BLaER1 treated with 17β-estradiol and CSF1 and Interleukin-3, amounts not matched to agents 10 nM and 100 nM (cell line): ENCODE measurements around the gene PPDPF.
"Not testable (repeated sequence)": the region's sequence is repeated elsewhere in the genome, so short reads cannot be mapped to it uniquely, and the experiment has no call there.

ENCODE experiments used
- H3K27ac ChIP-seq, 11 experiments: shearing (Covaris generic); formaldehyde crosslinking; 2 replicates each; pipeline ENCODE4 v1.8.1; 2022
- H3K27me3 ChIP-seq, 11 experiments: shearing (Covaris generic); formaldehyde crosslinking; 2 replicates each; pipeline ENCODE4 v1.8.1; 2022
- H3K36me3 ChIP-seq, 11 experiments: shearing (Covaris generic); formaldehyde crosslinking; 2 replicates each; pipeline ENCODE4 v1.8.1; 2022
- H3K4me1 ChIP-seq, 10 experiments: shearing (Covaris generic); formaldehyde crosslinking; 2 replicates each; pipeline ENCODE4 v1.8.1; 2022
- H3K4me2 ChIP-seq, 11 experiments: shearing (Covaris generic); formaldehyde crosslinking; 2 replicates each; pipeline ENCODE4 v1.8.1; 2022
- H3K4me3 ChIP-seq, 10 experiments: shearing (Covaris generic); formaldehyde crosslinking; 2 replicates each; pipeline ENCODE4 v1.8.1; 2022
- H3K9ac ChIP-seq, 11 experiments: shearing (Covaris generic); formaldehyde crosslinking; 2 replicates each; pipeline ENCODE4 v1.8.1; 2022
- H3K9me3 ChIP-seq, 11 experiments: shearing (Covaris generic); formaldehyde crosslinking; replicated peaks in 1 of 11; 2 replicates each; pipeline ENCODE4 v1.8.1; 2022
- H4K20me1 ChIP-seq, 11 experiments: shearing (Covaris generic); formaldehyde crosslinking; 2 replicates each; pipeline ENCODE4 v1.8.1; 2022
- Cebpa-rat ChIP-seq, 11 experiments: shearing (Covaris generic); IDR thresholded peaks; 2 replicates each; pipeline ENCODE4 v1.8.1; 2022

Gene PPDPF

DNA sequence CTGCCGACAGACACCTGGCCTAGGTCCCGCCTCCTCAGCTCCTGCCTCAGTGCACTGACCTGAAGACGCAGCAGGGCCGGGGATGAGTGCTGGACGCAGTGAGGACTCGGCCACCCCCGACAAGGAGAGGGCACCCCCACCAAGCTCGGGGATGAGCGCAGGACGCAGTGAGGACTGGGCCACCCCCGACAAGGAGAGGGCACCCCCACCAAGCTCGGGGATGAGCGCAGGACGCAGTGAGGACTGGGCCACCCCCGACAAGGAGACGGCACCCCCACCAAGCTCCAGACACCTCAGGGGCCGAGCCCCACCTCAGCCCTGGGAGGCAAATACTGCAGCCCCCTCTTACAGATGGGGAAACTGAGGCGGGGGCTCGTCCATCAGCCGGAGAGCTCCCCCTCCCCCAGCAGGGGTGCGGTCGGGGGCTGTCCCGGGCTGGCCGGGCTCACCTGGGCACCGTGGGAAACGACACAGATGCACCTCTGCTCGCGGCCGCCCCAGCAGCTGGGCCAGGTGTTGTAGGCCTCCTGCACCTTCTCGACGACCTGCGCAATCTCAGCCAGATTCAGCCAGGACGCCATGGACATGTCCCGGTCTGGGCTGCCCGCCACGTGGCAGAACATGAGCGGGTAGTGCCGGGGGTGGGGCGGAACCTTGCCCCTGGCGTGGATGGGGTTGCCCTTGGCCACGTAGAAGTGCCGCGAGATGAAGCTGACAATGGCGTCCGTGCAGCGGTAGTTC lies 46.0 kb downstream of the PPDPF start:
- H3K4me1 ChIP-seq = peaks cover 48 to 73% (median 64%) of the 10 kb centered on the region in 10 experiments
- no peak overlapping the region for H3K9ac ChIP-seq
- peaks cover 96 to 100% (median 100%) of the 10 kb centered on the region in 11 experiments for H4K20me1 ChIP-seq
- H3K27me3 ChIP-seq = peaks cover 94 to 99% (median 97%) of the 10 kb centered on the region in 11 experiments
- H3K4me2 ChIP-seq = peak overlapping the region; percentile 92 to 100 (median 97); a peak in 19 of 22 replicates
- no peak overlapping the region for H3K27ac ChIP-seq
- H3K9me3 ChIP-seq = no peaks in the 10 kb centered on the region
- no peak for TF ChIP-seq Cebpa-rat (IDR thresholded peaks at IDR 0.05)
- H3K4me3 ChIP-seq = no peak overlapping the region
- peaks cover 0 to 16% (median 0%) of the 10 kb centered on the region in 11 experiments; a peak in 2 of 22 replicates for H3K36me3 ChIP-seq

DNA sequence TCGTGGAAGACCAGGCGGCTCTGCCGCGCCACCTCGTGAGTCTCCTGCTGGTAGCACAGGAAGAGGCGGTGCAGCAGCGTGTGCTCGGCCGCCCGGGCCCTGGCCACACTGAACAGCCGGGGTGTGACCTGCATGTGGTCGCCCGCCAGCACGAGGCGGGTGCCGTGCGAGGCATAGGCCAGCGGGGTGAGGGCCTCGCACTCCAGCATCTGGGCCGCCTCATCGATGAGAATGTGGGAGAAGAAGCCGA lies 46.5 kb downstream of the PPDPF start:
- H4K20me1 ChIP-seq = peaks cover 96 to 100% (median 100%) of the 10 kb centered on the region in 11 experiments
- no peak overlapping the region for H3K4me3 ChIP-seq
- H3K27ac ChIP-seq = peak overlapping the region in 2 of 11 experiments; percentile 22 to 30; a peak in 2 of 22 replicates
- no peak for TF ChIP-seq Cebpa-rat (IDR thresholded peaks at IDR 0.05)
- H3K4me2 ChIP-seq = peak overlapping the region; percentile 92 to 100 (median 97)
- peaks cover 48 to 68% (median 59%) of the 10 kb centered on the region in 10 experiments for H3K4me1 ChIP-seq
- H3K9me3 ChIP-seq = no peaks in the 10 kb centered on the region
- H3K27me3 ChIP-seq = peaks cover 94 to 99% (median 97%) of the 10 kb centered on the region in 11 experiments
- peaks cover 0 to 16% (median 0%) of the 10 kb centered on the region in 11 experiments; a peak in 3 of 22 replicates for H3K36me3 ChIP-seq
- no peak overlapping the region for H3K9ac ChIP-seq

DNA sequence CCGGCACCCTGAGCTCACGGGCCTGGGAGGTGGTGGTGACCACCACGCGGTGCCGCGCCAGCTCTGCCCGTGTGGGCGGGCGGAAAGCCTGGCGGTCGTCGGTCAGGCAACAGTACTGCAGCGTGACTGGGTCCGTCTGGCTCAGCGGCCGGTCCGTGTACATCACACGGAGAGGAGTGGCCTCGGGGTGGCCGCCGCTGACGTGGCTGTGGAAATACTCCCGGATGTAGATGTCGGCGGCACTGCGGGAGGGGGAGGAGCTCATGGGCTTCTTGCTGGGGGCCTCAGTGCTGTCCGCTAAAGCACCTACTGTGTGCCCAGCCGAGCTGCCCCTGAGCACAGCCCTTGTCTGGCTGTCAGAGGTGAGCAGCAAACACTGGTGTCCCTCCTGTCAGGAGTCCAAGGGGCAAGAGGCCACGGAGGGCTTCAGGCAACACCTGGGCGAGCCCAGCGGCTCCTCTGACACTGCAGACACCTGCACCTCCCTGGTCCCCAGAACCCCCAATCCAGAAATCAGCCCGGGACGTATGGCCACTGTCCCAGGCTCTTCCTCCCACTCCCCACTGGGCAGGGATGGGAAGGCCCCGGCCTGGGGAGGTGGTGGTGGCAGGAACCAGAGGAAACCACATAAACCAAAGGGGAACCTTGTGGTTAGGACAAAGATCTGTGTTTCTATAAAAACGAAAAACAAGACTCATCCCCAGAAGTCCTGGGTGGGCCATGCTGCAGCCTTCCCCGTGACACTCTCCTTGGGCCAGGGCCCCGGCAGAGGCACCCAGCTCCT lies 47.0 kb downstream of the PPDPF start:
- H3K9ac ChIP-seq = peak overlapping the region in 3 of 11 experiments; percentile 28 to 37 (median 29); a peak in 4 of 22 replicates
- H3K4me1 ChIP-seq = peaks cover 44 to 63% (median 54%) of the 10 kb centered on the region in 10 experiments
- H3K27ac ChIP-seq = peak overlapping the region in 6 of 11 experiments; percentile 3 to 50 (median 24); a peak in 8 of 22 replicates
- peak overlapping the region; percentile 16 to 55 (median 38); a peak in 17 of 20 replicates for H3K4me3 ChIP-seq
- no peaks in the 10 kb centered on the region for H3K9me3 ChIP-seq
- H4K20me1 ChIP-seq = peaks cover 96 to 100% (median 100%) of the 10 kb centered on the region in 11 experiments
- no peak for TF ChIP-seq Cebpa-rat (IDR thresholded peaks at IDR 0.05)
- H3K36me3 ChIP-seq = peaks cover 0 to 19% (median 0%) of the 10 kb centered on the region in 11 experiments; a peak in 3 of 22 replicates
- peaks cover 94 to 99% (median 97%) of the 10 kb centered on the region in 11 experiments for H3K27me3 ChIP-seq
- peak overlapping the region; percentile 92 to 100 (median 97) for H3K4me2 ChIP-seq

DNA sequence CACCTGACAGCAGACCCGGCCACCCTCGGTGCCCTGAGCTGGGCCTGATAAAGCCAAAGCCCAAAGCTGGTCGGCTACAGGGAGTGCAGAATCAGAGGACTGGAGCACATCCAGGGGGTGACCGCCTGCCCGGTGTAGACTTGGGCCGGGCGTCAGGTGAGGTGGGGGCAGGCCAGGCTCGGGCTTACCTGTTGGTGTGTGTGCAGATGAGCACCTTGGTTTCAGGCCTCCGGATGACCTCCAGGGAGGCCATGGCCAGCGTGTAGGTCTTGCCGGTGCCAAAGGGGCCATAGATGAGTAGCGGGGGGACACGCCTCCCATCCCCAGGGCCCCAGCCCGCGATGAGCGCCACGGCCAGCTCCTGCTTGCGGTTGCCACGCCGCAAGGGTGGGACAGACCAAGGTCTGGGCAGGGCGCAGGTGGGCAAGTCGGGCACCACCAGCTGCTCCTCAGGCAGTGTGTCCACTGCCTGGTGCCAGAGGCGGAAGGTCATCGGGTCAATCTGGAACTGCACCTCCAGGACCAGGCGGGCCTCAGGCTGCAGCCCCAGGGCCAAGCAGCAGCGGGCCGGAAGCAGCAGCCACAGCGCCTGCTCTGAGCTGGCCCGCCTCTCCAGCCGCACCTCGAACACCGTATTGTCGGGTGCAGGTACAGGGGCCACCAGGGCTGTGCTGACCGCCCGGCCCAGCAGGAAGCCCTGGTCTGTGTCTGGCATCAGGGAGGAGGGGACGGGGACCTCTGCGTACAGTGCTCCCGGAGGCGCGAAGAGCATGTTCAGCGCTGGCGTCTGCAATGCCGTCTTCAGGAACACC lies 47.8 kb downstream of the PPDPF start:
- Histone ChIP-seq H4K20me1 (peaks cover 95 to 100% (median 99%) of the 10 kb centered on the region in 11 experiments), H3K27me3 (peaks cover 94 to 99% (median 97%) of the 10 kb centered on the region in 11 experiments), H3K4me1 (peaks cover 40 to 61% (median 52%) of the 10 kb centered on the region in 10 experiments), H3K9ac (peak overlapping the region in 3 of 11 experiments; percentile 28 to 37 (median 29); a peak in 2 of 22 replicates), H3K4me2 (peak overlapping the region; percentile 92 to 100 (median 97)), H3K36me3 (peaks cover 0 to 23% (median 0%) of the 10 kb centered on the region in 11 experiments; a peak in 3 of 22 replicates), H3K4me3 (peak overlapping the region; percentile 16 to 55 (median 38); a peak in 16 of 20 replicates), H3K9me3 (no peaks in the 10 kb centered on the region), H3K27ac (peak overlapping the region in 6 of 11 experiments; percentile 3 to 50 (median 26); a peak in 9 of 22 replicates)
- TF ChIP-seq Cebpa-rat (IDR thresholded peaks at IDR 0.05) = no peak

DNA sequence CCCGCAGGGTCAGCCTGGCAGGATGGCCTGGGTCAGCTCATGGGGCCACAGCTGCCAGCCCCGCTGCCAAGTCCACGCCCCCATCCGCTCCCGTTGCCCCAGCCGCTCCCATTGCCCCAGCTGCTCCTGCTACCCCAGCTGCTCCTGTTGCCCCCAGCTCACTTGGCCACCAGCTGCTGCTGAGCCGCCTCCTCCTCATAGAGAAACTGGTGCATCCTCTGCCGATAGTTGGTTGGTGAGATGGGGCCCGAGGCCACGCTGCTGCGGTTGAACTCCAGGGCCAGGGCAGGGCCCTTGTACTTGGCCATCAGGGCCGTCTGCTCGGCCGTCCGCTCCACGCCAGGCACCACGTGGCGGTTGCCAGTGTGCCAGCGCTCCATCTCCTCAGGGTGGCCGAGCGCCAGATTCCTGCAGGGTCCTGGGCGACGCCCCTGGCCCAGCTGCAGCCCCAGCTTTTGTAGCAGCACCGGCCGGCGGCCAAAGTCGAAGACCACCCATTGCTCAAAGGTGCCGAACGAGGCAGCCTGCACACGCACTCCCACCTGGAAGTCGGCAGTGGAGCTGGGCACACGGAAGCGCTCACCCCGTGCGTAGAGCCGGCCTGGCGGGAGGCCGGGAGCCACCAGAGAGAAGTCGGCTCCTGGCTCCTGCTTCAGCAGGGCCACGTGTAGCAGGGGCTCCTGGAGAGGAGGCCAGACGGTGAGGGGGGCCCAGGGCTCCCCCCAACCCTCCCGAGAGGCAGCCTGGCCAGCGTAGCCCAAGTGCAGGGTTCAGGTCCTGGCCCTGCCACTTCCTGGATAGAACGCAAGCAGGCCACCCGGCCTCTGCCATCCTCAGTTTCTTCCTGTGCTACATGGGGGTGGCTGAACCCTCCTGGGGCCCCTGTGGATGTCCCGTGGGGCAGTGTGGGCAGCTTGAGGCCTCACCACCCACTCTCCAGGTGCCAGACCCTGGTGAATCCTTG lies 48.7 kb downstream of the PPDPF start:
- H3K9me3 ChIP-seq = no peaks in the 10 kb centered on the region
- peak overlapping the region; percentile 92 to 100 (median 97) for H3K4me2 ChIP-seq
- peak overlapping the region in 5 of 11 experiments; percentile 2 to 29 (median 24); a peak in 5 of 22 replicates for H3K9ac ChIP-seq
- H3K4me1 ChIP-seq = peaks cover 43 to 56% (median 51%) of the 10 kb centered on the region in 10 experiments
- no peak for TF ChIP-seq Cebpa-rat (IDR thresholded peaks at IDR 0.05)
- peak overlapping the region in 5 of 10 experiments; percentile 38 to 55 (median 44); a peak in 3 of 20 replicates for H3K4me3 ChIP-seq
- H3K36me3 ChIP-seq = peaks cover 0 to 16% (median 0%) of the 10 kb centered on the region in 11 experiments; a peak in 3 of 22 replicates
- H4K20me1 ChIP-seq = peaks cover 86 to 94% (median 92%) of the 10 kb centered on the region in 11 experiments
- peaks cover 87 to 93% (median 91%) of the 10 kb centered on the region in 11 experiments for H3K27me3 ChIP-seq
- H3K27ac ChIP-seq = peak overlapping the region in 3 of 11 experiments; percentile 10 to 51 (median 41); a peak in 4 of 22 replicates

DNA sequence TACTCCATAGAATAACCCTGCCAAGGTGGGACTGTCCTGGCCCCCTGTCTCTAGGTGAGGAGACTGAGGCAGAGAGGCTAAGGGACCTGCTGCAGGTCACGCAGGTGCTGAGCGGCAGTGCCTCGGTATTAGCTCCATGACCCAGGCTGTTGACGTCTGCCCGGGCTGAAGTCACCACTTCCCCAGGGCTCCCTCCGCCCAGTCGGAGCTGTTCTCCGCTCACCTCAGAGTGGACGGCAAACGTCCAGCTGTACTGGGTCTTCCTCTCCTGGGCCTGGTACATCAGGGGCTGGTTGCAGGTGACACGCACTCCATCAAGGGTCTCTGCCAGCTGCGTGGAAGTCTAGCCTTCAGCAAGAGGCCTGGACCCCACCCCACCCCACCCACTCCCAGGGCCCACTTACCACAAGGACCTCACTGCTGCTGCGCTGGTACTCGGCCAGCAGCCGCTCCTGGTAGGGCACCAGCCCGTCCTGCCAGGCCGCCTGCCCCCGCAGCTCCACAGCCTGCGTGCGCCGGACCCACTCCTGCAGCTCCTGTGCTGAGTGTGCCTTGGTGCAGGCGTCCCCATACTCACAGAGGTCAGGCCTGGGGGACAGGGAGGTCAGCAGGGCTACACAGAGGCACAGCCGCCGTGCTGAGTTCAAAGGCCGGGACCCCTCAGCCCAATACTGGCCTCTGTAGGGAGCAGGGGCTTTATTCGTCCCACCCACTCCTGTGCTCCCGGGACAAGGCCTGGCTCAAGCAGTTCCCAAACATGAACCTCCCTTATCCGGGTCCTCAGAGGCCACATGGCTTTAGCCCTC lies 49.9 kb downstream of the PPDPF start:
- Histone ChIP-seq H3K36me3 (peaks cover 0 to 13% (median 0%) of the 10 kb centered on the region in 11 experiments; a peak in 3 of 22 replicates), H3K9ac (no peak overlapping the region), H4K20me1 (peaks cover 74 to 82% (median 80%) of the 10 kb centered on the region in 11 experiments), H3K27me3 (peaks cover 75 to 93% (median 81%) of the 10 kb centered on the region in 11 experiments), H3K4me1 (peaks cover 47 to 66% (median 62%) of the 10 kb centered on the region in 10 experiments), H3K4me2 (peak overlapping the region in 10 of 11 experiments; percentile 93 to 100 (median 98); a peak in 18 of 22 replicates), H3K9me3 (no peaks in the 10 kb centered on the region), H3K4me3 (no peak overlapping the region), H3K27ac (no peak overlapping the region)
- TF ChIP-seq Cebpa-rat (IDR thresholded peaks at IDR 0.05) = no peak

DNA sequence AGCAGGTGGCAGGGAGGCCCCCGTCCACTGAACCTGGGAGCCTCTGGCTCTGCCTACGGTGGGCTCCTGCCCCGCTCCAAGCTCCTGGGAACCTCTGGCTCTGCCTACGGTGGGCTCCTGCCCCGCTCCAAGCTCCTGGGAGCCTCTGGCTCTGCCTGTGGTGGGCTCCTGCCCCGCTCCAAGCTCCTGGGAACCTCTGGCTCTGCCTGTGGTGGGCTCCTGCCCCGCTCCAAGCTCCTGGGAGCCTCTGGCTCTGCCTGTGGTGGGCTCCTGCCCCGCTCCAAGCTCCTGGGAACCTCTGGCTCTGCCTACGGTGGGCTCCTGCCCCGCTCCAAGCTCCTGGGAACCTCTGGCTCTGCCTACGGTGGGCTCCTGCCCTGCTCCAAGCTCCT lies 50.5 kb downstream of the PPDPF start:
- Histone ChIP-seq H3K36me3 (peaks cover 0 to 13% (median 0%) of the 10 kb centered on the region in 11 experiments; a peak in 3 of 22 replicates), H3K4me1 (peaks cover 47 to 68% (median 62%) of the 10 kb centered on the region in 10 experiments), H3K4me2 (peak overlapping the region in 3 of 11 experiments; percentile 13 to 99 (median 99); a peak in 3 of 22 replicates), H4K20me1 (peaks cover 68 to 76% (median 74%) of the 10 kb centered on the region in 11 experiments), H3K27me3 (peaks cover 69 to 92% (median 75%) of the 10 kb centered on the region in 11 experiments)
- not testable (repeated sequence) for H3K27ac ChIP-seq, H3K9me3 ChIP-seq, H3K4me3 ChIP-seq, H3K9ac ChIP-seq
